Natural killer cell (primary cell): Measurements from ENCODE around the gene MEF2D. TPM values are rescaled to one million over a fixed set of nuclear protein-coding genes. Genes with fewer than 3 reads are reported as not detected.
A peak's percentile ranks its signal among the peaks of the same experiment; 100 is the strongest.

Experiments used
- ATAC-seq, 3 donors: fragments of 150-1000 bp in 2 of 3; fragments of 200-7000 bp in 1 of 3; cut with Tn5 transposase; 1 replicate in 1 of 3; 2 replicates in 2 of 3; pipeline ENCODE4 v1.10.0; 2021; ENCODE audit warnings: mild to moderate bottlenecking in 2 of 3, moderate library complexity in 2 of 3
- DNase-seq, 2 donors: peaks; one replicate each; pipeline versions ENCODE4 v3.0.0 to v3.0.0-alpha.2; 2013 to 2021; ENCODE audit warnings: mixed read lengths in 1 of 2
- H3K27ac ChIP-seq: one replicate; pipeline ENCODE4 v1.5.1; 2013; ENCODE audit warnings: mild to moderate bottlenecking, low read length
- H3K27me3 ChIP-seq: one replicate; pipeline ENCODE4 v1.6.1; 2013; ENCODE audit warnings: low read length; ENCODE audit not compliant: control insufficient read depth, insufficient read depth
- H3K36me3 ChIP-seq: one replicate; pipeline ENCODE4 v1.6.1; 2013; ENCODE audit warnings: low read length; ENCODE audit not compliant: control insufficient read depth, insufficient read depth
- H3K4me1 ChIP-seq: one replicate; pipeline ENCODE4 v1.6.1; 2013; ENCODE audit warnings: low read length; ENCODE audit not compliant: control insufficient read depth, insufficient read depth
- H3K4me3 ChIP-seq: one replicate; pipeline ENCODE4 v1.5.1; 2013; ENCODE audit warnings: low read length
- H3K9me3 ChIP-seq: one replicate; pipeline ENCODE4 v1.6.1; 2013; ENCODE audit warnings: low read length; ENCODE audit not compliant: control insufficient read depth, insufficient read depth
- H3K27ac Mint-ChIP-seq, 2 donors: one replicate each; pipeline ENCODE4 v1.8.0; 2022; ENCODE audit warnings: mild to moderate bottlenecking in 2 of 2, mixed read lengths in 2 of 2, moderate library complexity in 1 of 2
- H3K27me3 Mint-ChIP-seq, 2 donors: one replicate each; pipeline ENCODE4 v1.8.0; 2022; ENCODE audit warnings: low read depth in 2 of 2, mixed read lengths in 2 of 2
- H3K36me3 Mint-ChIP-seq: one replicate; pipeline ENCODE4 v1.8.0; 2022; ENCODE audit warnings: mixed read lengths
- H3K4me1 Mint-ChIP-seq, 2 donors: one replicate each; pipeline ENCODE4 v1.8.0; 2022; ENCODE audit warnings: mixed read lengths in 2 of 2
- H3K4me3 Mint-ChIP-seq: one replicate; pipeline ENCODE4 v1.8.0; 2022; ENCODE audit warnings: mild to moderate bottlenecking, moderate library complexity, mixed read lengths
- H3K9me3 Mint-ChIP-seq, 2 donors: one replicate each; pipeline ENCODE4 v1.8.0; 2022; ENCODE audit warnings: mixed read lengths in 2 of 2
- WGBS: methylation state at CpG from one replicate; pipeline ENCODE4 v1.1.7; 2013; ENCODE audit warnings: missing lambda C conversion rate; ENCODE audit not compliant: insufficient coverage; 5-methylcytosine and 5-hydroxymethylcytosine counted together
- intact Hi-C: fragments of 100-400 bp; cut with micrococcal nuclease; formaldehyde crosslinking; loops from one replicate; pipeline ENCODE4 v1.14.2; 2022
- total RNA-seq, 4 donors: library from RNA; stranded (reverse); fragments of 120-200 nt in 1 of 4; gene quantifications; one replicate each; pipeline versions ENCODE4 v1.2.3 to v1.2.4, GENCODE V29; 2013 to 2022
- TF ChIP-seq, protein P1 (sequence below): fragments of 200-600 bp; IDR thresholded peaks from one replicate; pipeline ENCODE4 v1.8.0; 2022; ENCODE audit warnings: antibody characterized with exemption

MEF2D gene
- total RNA-seq, 3 donors from 2014 or later (not counting 1 experiment from before 2014, with no cell fraction given), result 232 to 298 (median 284) TPM

DNA sequence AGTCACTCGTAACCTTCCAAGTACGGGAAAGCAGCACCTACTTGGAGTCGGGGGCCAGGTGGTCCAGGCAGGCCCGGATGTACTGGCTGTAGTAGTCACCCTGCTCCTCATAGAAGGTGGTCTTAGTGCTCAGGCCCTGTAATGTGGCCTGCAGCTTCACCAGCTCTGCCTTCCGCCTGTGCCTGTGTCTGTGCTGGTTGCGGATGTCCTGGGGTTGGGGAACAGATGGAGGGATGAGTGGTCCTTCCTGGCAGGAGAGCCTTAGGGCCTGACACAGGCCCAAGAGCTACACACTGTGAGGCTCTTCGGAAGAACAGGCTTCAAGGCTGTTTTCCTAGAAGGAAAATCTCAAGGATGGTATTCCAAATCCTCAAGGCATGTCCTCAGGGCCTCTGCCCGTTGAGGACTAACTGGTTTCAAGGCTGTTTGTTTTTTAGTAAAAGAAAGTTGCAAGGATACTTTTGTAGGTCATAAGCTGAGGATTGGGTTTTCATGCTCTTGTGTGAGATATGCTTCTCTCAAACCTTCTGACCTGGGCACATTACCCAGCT, 28.4 kb upstream of the MEF2D start:
- intact Hi-C loops, result no loop called here
- no peaks in the 10 kb centered on the region for H3K27me3 ChIP-seq
- H3K4me1 Mint-ChIP-seq, result peaks cover 29 to 31% of the 10 kb centered on the region in 2 donors
- H3K36me3 Mint-ChIP-seq, result no peaks in the 10 kb centered on the region
- 93% methylated on average over 8 of the region's 8 CpGs for WGBS
- H3K4me1 ChIP-seq, result peaks cover 24% of the 10 kb centered on the region
- H3K27me3 Mint-ChIP-seq, result peaks cover 0 to 2% of the 10 kb centered on the region in 2 donors
- H3K4me3 Mint-ChIP-seq, result no peak overlapping the region
- H3K4me3 ChIP-seq, result no peak overlapping the region
- no peak for ATAC-seq
- no peaks in the 10 kb centered on the region for H3K9me3 ChIP-seq
- no peaks in the 10 kb centered on the region for H3K9me3 Mint-ChIP-seq
- H3K27ac ChIP-seq, result no peak overlapping the region
- no peak overlapping the region for H3K27ac Mint-ChIP-seq
- H3K36me3 ChIP-seq, result no peaks in the 10 kb centered on the region
- TF ChIP-seq, protein P1, sequence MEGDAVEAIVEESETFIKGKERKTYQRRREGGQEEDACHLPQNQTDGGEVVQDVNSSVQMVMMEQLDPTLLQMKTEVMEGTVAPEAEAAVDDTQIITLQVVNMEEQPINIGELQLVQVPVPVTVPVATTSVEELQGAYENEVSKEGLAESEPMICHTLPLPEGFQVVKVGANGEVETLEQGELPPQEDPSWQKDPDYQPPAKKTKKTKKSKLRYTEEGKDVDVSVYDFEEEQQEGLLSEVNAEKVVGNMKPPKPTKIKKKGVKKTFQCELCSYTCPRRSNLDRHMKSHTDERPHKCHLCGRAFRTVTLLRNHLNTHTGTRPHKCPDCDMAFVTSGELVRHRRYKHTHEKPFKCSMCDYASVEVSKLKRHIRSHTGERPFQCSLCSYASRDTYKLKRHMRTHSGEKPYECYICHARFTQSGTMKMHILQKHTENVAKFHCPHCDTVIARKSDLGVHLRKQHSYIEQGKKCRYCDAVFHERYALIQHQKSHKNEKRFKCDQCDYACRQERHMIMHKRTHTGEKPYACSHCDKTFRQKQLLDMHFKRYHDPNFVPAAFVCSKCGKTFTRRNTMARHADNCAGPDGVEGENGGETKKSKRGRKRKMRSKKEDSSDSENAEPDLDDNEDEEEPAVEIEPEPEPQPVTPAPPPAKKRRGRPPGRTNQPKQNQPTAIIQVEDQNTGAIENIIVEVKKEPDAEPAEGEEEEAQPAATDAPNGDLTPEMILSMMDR, result no peak
- no peak for DNase-seq

DNA sequence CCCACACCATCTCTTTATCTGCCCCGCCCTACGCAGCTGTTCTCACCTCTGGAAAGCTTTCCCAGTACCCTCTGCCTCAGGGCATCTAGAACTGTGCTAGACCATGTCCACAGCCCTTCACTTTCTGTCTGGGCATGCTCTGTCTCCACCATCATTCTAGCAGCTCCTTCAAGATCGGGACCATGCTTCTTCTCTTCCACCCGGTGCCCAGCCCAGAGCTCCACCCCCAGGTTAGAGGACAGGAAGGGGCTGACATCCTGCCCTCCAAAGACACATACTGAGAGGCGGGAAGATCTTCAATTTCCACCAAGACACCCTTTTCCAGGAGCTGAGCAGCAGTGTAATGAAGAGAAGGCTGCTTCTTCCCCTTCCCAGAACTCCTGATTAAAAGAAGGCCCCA, 27.7 kb upstream of the MEF2D start:
- Histone ChIP-seq H3K4me1 (peaks cover 29% of the 10 kb centered on the region), H3K27me3 (no peaks in the 10 kb centered on the region), H3K36me3 (no peaks in the 10 kb centered on the region), H3K4me3 (no peak overlapping the region), H3K27ac (no peak overlapping the region), H3K9me3 (no peaks in the 10 kb centered on the region)
- Mint-ChIP-seq H3K36me3 (no peaks in the 10 kb centered on the region), H3K27me3 (peaks cover 0 to 2% of the 10 kb centered on the region in 2 donors), H3K4me3 (no peak overlapping the region), H3K9me3 (no peaks in the 10 kb centered on the region), H3K27ac (peak overlapping the region in 1 of 2 donors; percentile 37), H3K4me1 (peaks cover 33% of the 10 kb centered on the region in 2 donors)
- 73% methylated on average over 4 of the region's 5 CpGs for WGBS
- TF ChIP-seq, protein P1, result no peak
- ATAC-seq, result no peak
- DNase-seq, result peak in 1 of 2 donors; percentile 30
- intact Hi-C loops, result no loop called here

DNA sequence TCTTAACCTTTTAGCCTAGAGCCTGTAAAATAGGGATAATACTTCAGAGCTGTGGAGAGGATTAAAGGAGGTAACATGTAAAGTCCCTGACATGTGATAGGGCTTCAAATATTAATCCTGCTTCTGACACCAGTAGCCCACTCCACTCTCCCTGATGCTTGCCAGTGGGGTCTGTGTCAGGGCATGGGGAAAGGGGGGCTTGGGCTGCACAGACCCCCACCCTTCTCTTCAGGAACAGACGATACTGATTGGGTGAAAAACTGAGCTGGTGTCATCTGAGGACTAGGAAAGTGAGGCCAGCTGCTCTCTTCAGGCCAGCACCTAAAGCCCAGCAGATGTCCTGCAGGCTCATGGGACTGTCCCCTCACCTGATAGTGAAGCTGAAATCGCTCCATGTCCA, 27.0 kb upstream of the MEF2D start:
- Mint-ChIP-seq H3K4me1 (peaks cover 33% of the 10 kb centered on the region in 2 donors), H3K27me3 (peaks cover 0 to 2% of the 10 kb centered on the region in 2 donors), H3K36me3 (no peaks in the 10 kb centered on the region), H3K9me3 (no peaks in the 10 kb centered on the region), H3K27ac (no peak overlapping the region), H3K4me3 (no peak overlapping the region)
- Histone ChIP-seq H3K27ac (no peak overlapping the region), H3K36me3 (no peaks in the 10 kb centered on the region), H3K27me3 (no peaks in the 10 kb centered on the region), H3K4me3 (no peak overlapping the region), H3K9me3 (no peaks in the 10 kb centered on the region), H3K4me1 (peaks cover 29% of the 10 kb centered on the region)
- TF ChIP-seq, protein P1, result no peak
- intact Hi-C loops, result no loop called here
- DNase-seq (no peak), ATAC-seq (no peak)
- 92% methylated on average over 2 of the region's 2 CpGs for WGBS
